Astrocyte of the cerebellum (primary cell): ENCODE measurements around the gene AGO3.

ENCODE experiments used
- DNase-seq: peaks from one replicate; pipeline ENCODE4 v3.0.0-alpha.2; 2011; ENCODE audit warnings: low read depth
- H3K4me3 ChIP-seq: 2 replicates; pipeline ENCODE4 v1.5.1; 2011; ENCODE audit warnings: mild to moderate bottlenecking, low read depth, low read length, moderate library complexity
- CTCF ChIP-seq: IDR thresholded peaks from 2 replicates; pipeline ENCODE4 v1.5.1; 2012; ENCODE audit warnings: low read length, low read depth, moderate library complexity, mild to moderate bottlenecking; ENCODE audit errors: missing control alignments
- in situ Hi-C: cut with HindIII; loops from 2 replicates; pipeline ENCODE4 v1.10.0; 2017; ENCODE audit warnings: low sequenced_read_pairs

Gene AGO3

GRCh38 chr1:35894183-35894582, 36.7 kb upstream of the AGO3 start:
- in situ Hi-C loops = no loop called here
- no peak overlapping the region for H3K4me3 ChIP-seq
- TF ChIP-seq CTCF = no peak
- no peak for DNase-seq

- in situ Hi-C loops = no loop called here
- TF ChIP-seq CTCF = no peak
- H3K4me3 ChIP-seq = no peak overlapping the region
- no peak for DNase-seq
Measured at GRCh38 chr1:35894656-35895055, 36.2 kb upstream of the AGO3 start.

- DNase-seq = no peak
- TF ChIP-seq CTCF = peak; percentile 24
- H3K4me3 ChIP-seq = no peak overlapping the region
- in situ Hi-C loops = no loop called here
Measured at GRCh38 chr1:35899941-35900340, 31.0 kb upstream of the AGO3 start.

GRCh38 chr1:35901235-35901634, 29.7 kb upstream of the AGO3 start:
- in situ Hi-C loops = no loop called here
- DNase-seq = no peak
- H3K4me3 ChIP-seq = no peak overlapping the region
- TF ChIP-seq CTCF = no peak

GRCh38 chr1:35902671-35903070, 28.2 kb upstream of the AGO3 start:
- in situ Hi-C loops = no loop called here
- no peak for DNase-seq
- no peak for TF ChIP-seq CTCF
- H3K4me3 ChIP-seq = no peak overlapping the region

- in situ Hi-C loops = no loop called here
- no peak for TF ChIP-seq CTCF
- no peak for DNase-seq
- H3K4me3 ChIP-seq = no peak overlapping the region
Measured at GRCh38 chr1:35914717-35915116, 16.2 kb upstream of the AGO3 start.

GRCh38 chr1:35915693-35916092, 15.2 kb upstream of the AGO3 start:
- H3K4me3 ChIP-seq = no peak overlapping the region
- no peak for TF ChIP-seq CTCF
- DNase-seq = no peak
- in situ Hi-C loops = no loop called here
